HG02943 (cell line): ENCODE results near the gene FEZF1.

ENCODE experiments used
- ATAC-seq: cut with Tn5 transposase; IDR thresholded peaks from one replicate; pipeline ENCODE4 v1.9.1; 2021; ENCODE audit warnings: mild to moderate bottlenecking, low read depth, moderate library complexity; ENCODE audit not compliant: unreplicated experiment

Gene FEZF1

GRCh38 chr7:122304319-122304975, at the start of gene FEZF1:
TSS of gene FEZF1 (minus strand) at chr7:122304750. CDS start at chr7:122304437, 313 bp downstream.
- no peak for ATAC-seq

GRCh38 chr7:122352454-122352853, 47.9 kb upstream of the FEZF1 start:
- no peak for ATAC-seq

GRCh38 chr7:122350701-122351100, 46.2 kb upstream of the FEZF1 start:
- no peak for ATAC-seq

GRCh38 chr7:122344303-122344620, 39.7 kb upstream of the FEZF1 start:
- ATAC-seq = no peak

- no peak for ATAC-seq
Measured at GRCh38 chr7:122343601-122344302, 39.2 kb upstream of the FEZF1 start.

GRCh38 chr7:122340427-122340826, 35.9 kb upstream of the FEZF1 start:
- no peak for ATAC-seq

GRCh38 chr7:122339145-122339904, 34.8 kb upstream of the FEZF1 start:
- ATAC-seq = no peak

GRCh38 chr7:122337011-122337410, 32.5 kb upstream of the FEZF1 start:
- no peak for ATAC-seq

- ATAC-seq = no peak
Measured at GRCh38 chr7:122329145-122329802, 24.7 kb upstream of the FEZF1 start.

GRCh38 chr7:122327969-122328368, 23.4 kb upstream of the FEZF1 start:
- ATAC-seq = no peak

- ATAC-seq = no peak
Measured at GRCh38 chr7:122316467-122317388, 12.2 kb upstream of the FEZF1 start.

- ATAC-seq = no peak
Measured at GRCh38 chr7:122315507-122316466, 11.2 kb upstream of the FEZF1 start.

GRCh38 chr7:122314284-122314683, 9.7 kb upstream of the FEZF1 start:
- no peak for ATAC-seq

- no peak for ATAC-seq
Measured at GRCh38 chr7:122312789-122313188, 8.2 kb upstream of the FEZF1 start.

- ATAC-seq = no peak
Measured at GRCh38 chr7:122311734-122312450, 7.3 kb upstream of the FEZF1 start.

GRCh38 chr7:122311050-122311700, 6.6 kb upstream of the FEZF1 start:
- no peak for ATAC-seq

GRCh38 chr7:122310119-122311021, 5.8 kb upstream of the FEZF1 start:
- ATAC-seq = no peak
